OCI-LY7 (cell line): Measurements from ENCODE around the gene BORCS8. TPM values are rescaled to one million over a fixed set of nuclear protein-coding genes. Genes with fewer than 3 reads are reported as not detected.

Experiments
- BruUV-seq: library from RNA; stranded (reverse); fragments of 400-500 nt; replicated peaks from 2 replicates; lab custom pipeline; 2021; lab: Mats Ljungman, UMichigan
- CTCF ChIA-PET: fragments of 300-600 bp; sonication (Branson Sonifier 250); formaldehyde crosslinking; loops from one replicate; lab custom pipeline; 2022; ENCODE audit warnings: antibody characterized with exemption; ENCODE audit not compliant: unreplicated experiment; lab: Charles Lee
- POLR2A ChIA-PET: fragments of 300-600 bp; sonication (Branson Sonifier 250); formaldehyde crosslinking; loops from one replicate; lab custom pipeline; 2022; ENCODE audit warnings: antibody characterized with exemption; lab: Charles Lee
- DNase-seq: peaks from one replicate; pipeline ENCODE4 v3.0.0-alpha.2; 2015; ENCODE audit warnings: low spot score
- H2AFZ ChIP-seq: fragments of 200-600 bp; sonication (generic), shearing (Covaris generic); 2 replicates; pipeline ENCODE4 v1.6.1; 2014; ENCODE audit warnings: mild to moderate bottlenecking, antibody characterized with exemption, low read length, moderate library complexity
- H3K27ac ChIP-seq: fragments of 200-600 bp; sonication (generic); 2 replicates; pipeline ENCODE4 v1.5.1; 2014; ENCODE audit warnings: mixed run types, low read depth, mild to moderate bottlenecking, moderate library complexity, low read length, inconsistent platforms; ENCODE audit not compliant: poor library complexity, severe bottlenecking
- H3K36me3 ChIP-seq: fragments of 200-600 bp; sonication (generic); 2 replicates; pipeline ENCODE4 v1.6.1; 2014; ENCODE audit warnings: mild to moderate bottlenecking, antibody characterized with exemption, low read length, moderate library complexity, mixed read lengths; ENCODE audit not compliant: insufficient read depth
- H3K4me1 ChIP-seq: fragments of 200-600 bp; sonication (generic); 2 replicates; pipeline ENCODE4 v1.5.1; 2014; ENCODE audit warnings: mild to moderate bottlenecking, low read length; ENCODE audit not compliant: insufficient read depth, poor library complexity, severe bottlenecking
- H3K4me2 ChIP-seq: fragments of 200-600 bp; sonication (generic); 2 replicates; pipeline ENCODE4 v1.6.1; 2014; ENCODE audit warnings: mild to moderate bottlenecking, low read length
- H3K4me3 ChIP-seq: fragments of 200-600 bp; sonication (generic); 2 replicates; pipeline ENCODE4 v1.5.1; 2014; ENCODE audit warnings: mild to moderate bottlenecking, low read depth, low read length; ENCODE audit not compliant: poor library complexity, severe bottlenecking
- H3K79me2 ChIP-seq: fragments of 200-600 bp; sonication (generic); 2 replicates; pipeline ENCODE4 v1.6.1; 2016; ENCODE audit warnings: low read depth, mild to moderate bottlenecking, low read length, moderate library complexity, mixed read lengths; ENCODE audit not compliant: insufficient read depth
- H3K9me2 ChIP-seq: fragments of 200-600 bp; sonication (generic); 2 replicates; pipeline ENCODE4 v1.6.1; 2016; ENCODE audit warnings: mild to moderate bottlenecking, low read length, mixed read lengths; ENCODE audit not compliant: insufficient read depth
- H3K9me3 ChIP-seq: fragments of 200-600 bp; sonication (generic); 2 replicates; pipeline ENCODE4 v1.6.1; 2014; ENCODE audit warnings: mild to moderate bottlenecking, mixed run types, low read length, mixed read lengths
- H4K20me1 ChIP-seq: fragments of 200-600 bp; sonication (generic); 2 replicates; pipeline ENCODE4 v1.6.1; 2014; ENCODE audit warnings: mild to moderate bottlenecking, antibody characterized with exemption, low read length, moderate library complexity, mixed read lengths; ENCODE audit not compliant: insufficient read depth
- CTCF ChIP-seq: fragments of 200-600 bp; sonication (generic); conservative IDR thresholded peaks from 2 replicates; pipeline ENCODE4 v1.5.1; 2014; ENCODE audit warnings: mild to moderate bottlenecking, antibody characterized with exemption, low read length, moderate library complexity, mixed read lengths
- EZH2phosphoT487 ChIP-seq: fragments of 200-600 bp; sonication (generic); IDR thresholded peaks from 2 replicates; pipeline ENCODE4 v1.6.1; 2018; ENCODE audit warnings: low read depth, borderline replicate concordance, mild to moderate bottlenecking, mixed run types, antibody characterized with exemption, low read length, moderate library complexity, mixed read lengths
- intact Hi-C: fragments of 100-400 bp; cut with micrococcal nuclease; formaldehyde crosslinking; loops from one replicate; pipeline ENCODE4 v1.10.0; 2022; ENCODE audit not compliant: unreplicated experiment
- total RNA-seq, 2 experiments: library from RNA; depleted of rRNA in 1 of 2; stranded (reverse); fragments of >200 nt in 1 of 2; shearing (Covaris generic) in 1 of 2; gene quantifications; 2 replicates each; pipeline ENCODE4 v1.2.3, GENCODE V29; 2014 to 2022

BORCS8 gene
- total RNA-seq, 2 experiments from 2014 or later: 39.8 to 40.2 TPM

DNA sequence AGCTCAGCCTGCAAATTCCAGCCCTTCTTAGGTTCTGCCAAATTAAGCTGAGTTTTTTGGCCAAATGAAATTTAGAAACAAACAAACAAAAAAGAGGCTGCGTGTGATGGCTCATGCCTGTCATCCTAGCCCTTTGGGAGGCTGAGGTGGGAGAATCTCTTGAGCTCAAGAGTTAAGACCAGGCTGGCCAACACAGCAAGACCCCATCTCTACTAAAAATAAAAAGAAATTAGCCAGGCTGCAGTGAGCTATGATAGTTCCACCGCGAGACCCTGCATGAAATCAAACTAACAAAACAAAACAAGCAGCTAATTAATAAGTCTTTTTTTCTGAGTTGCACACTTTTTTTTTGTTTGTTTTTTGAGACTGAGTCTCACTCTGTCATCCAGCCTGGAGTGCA lies 37.7 kb upstream of the BORCS8 start:
- Histone ChIP-seq H3K79me2 (no peaks in the 10 kb centered on the region), H3K4me3 (no peak overlapping the region), H3K36me3 (no peaks in the 10 kb centered on the region), H3K4me2 (no peak overlapping the region), H3K9me3 (peaks cover 5% of the 10 kb centered on the region; the same call in 1 of the 2 replicates), H4K20me1 (no peaks in the 10 kb centered on the region), H3K9me2 (no peaks in the 10 kb centered on the region), H2AFZ (no peak overlapping the region), H3K4me1 (no peaks in the 10 kb centered on the region), H3K27ac (no peak overlapping the region)
- no TSS peak for BruUV-seq
- CTCF ChIA-PET: no interaction called here
- intact Hi-C loops: no loop called here
- POLR2A ChIA-PET: interaction anchor here (0.6 kb wide), 1 partner anchor 15 kb away, joined by 5 read pairs; no protein-coding TSS in a partner anchor
- DNase-seq: no peak
- TF ChIP-seq CTCF: no peak
- no peak for TF ChIP-seq EZH2phosphoT487

GRCh38 chr19:19227217-19227616 lies 35.3 kb upstream of the BORCS8 start:
- intact Hi-C loops: no loop called here
- no peak for DNase-seq
- Histone ChIP-seq H3K27ac (no peak overlapping the region), H3K9me2 (no peaks in the 10 kb centered on the region), H3K4me1 (no peaks in the 10 kb centered on the region), H3K79me2 (no peaks in the 10 kb centered on the region), H3K36me3 (no peaks in the 10 kb centered on the region), H4K20me1 (no peaks in the 10 kb centered on the region), H3K9me3 (no peaks in the 10 kb centered on the region), H3K4me2 (no peak overlapping the region), H2AFZ (no peak overlapping the region), H3K4me3 (no peak overlapping the region)
- TF ChIP-seq EZH2phosphoT487 (no peak), CTCF (no peak)
- BruUV-seq: no TSS peak
- CTCF ChIA-PET: no interaction called here
- POLR2A ChIA-PET: no interaction called here

DNA sequence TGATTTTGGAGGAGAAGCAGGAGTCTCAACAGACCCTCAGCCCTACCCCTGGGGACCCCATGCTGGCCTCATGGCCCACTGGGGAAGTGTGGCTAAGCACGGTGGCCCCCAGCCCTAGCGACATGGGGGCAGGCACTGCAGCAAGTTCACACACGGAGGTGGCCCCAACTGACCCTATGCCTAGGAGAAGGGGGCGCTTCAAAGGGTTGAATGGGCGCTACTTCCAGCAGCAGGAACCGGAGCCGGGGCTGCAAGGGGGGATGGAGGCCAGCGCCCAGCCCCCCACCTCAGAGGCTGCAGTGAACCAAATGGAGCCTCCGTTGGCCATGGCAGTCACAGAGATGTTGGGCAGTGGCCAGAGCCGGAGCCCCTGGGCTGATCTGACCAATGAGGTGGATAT lies 34.7 kb upstream of the BORCS8 start:
- POLR2A ChIA-PET: no interaction called here
- CTCF ChIA-PET: no interaction called here
- no peaks in the 10 kb centered on the region for H3K36me3 ChIP-seq
- BruUV-seq: no TSS peak
- intact Hi-C loops: no loop called here
- TF ChIP-seq CTCF (no peak), EZH2phosphoT487 (no peak)
- H3K9me3 ChIP-seq: no peaks in the 10 kb centered on the region
- no peaks in the 10 kb centered on the region for H4K20me1 ChIP-seq
- H3K9me2 ChIP-seq: no peaks in the 10 kb centered on the region
- DNase-seq: no peak
- H2AFZ ChIP-seq: no peak overlapping the region
- no peaks in the 10 kb centered on the region for H3K79me2 ChIP-seq
- no peaks in the 10 kb centered on the region for H3K4me1 ChIP-seq
- H3K4me3 ChIP-seq: no peak overlapping the region
- H3K27ac ChIP-seq: no peak overlapping the region
- H3K4me2 ChIP-seq: no peak overlapping the region
